H9 (cell line): Measurements from ENCODE around the gene SETBP1. TPM values are rescaled to one million over a fixed set of nuclear protein-coding genes. Genes with fewer than 3 reads are reported as not detected.

Experiments used
- DNase-seq: peaks from one replicate; pipeline ENCODE4 v3.0.0-alpha.2; 2017
- H2AFZ ChIP-seq: one replicate; pipeline ENCODE4 v1.6.1; 2013; ENCODE audit warnings: mild to moderate bottlenecking, low read length, control low read depth, moderate library complexity
- H2AK5ac ChIP-seq: 2 replicates; pipeline ENCODE4 v1.6.1; 2013; ENCODE audit warnings: low read length, control low read depth, mixed read lengths; ENCODE audit not compliant: insufficient read length
- H2BK120ac ChIP-seq: one replicate; pipeline ENCODE4 v1.6.1; 2013; ENCODE audit warnings: low read depth, mild to moderate bottlenecking, low read length, control low read depth, inconsistent platforms; ENCODE audit not compliant: poor library complexity, severe bottlenecking
- H2BK12ac ChIP-seq: 2 replicates; pipeline ENCODE4 v1.6.1; 2013; ENCODE audit warnings: low read length, control low read depth, mixed read lengths, low read depth; ENCODE audit not compliant: insufficient read length
- H2BK15ac ChIP-seq: 2 replicates; pipeline ENCODE4 v1.6.1; 2013; ENCODE audit warnings: low read depth, low read length, control low read depth
- H2BK20ac ChIP-seq: one replicate; pipeline ENCODE4 v1.6.1; 2013; ENCODE audit warnings: low read depth, mild to moderate bottlenecking, low read length, control low read depth, inconsistent platforms; ENCODE audit not compliant: poor library complexity, severe bottlenecking
- H2BK5ac ChIP-seq: 2 replicates; pipeline ENCODE4 v1.6.1; 2013; ENCODE audit warnings: low read length, control low read depth, mixed read lengths; ENCODE audit not compliant: insufficient read length
- H3K14ac ChIP-seq: 2 replicates; pipeline ENCODE4 v1.6.1; 2013; ENCODE audit warnings: low read length, control low read depth; ENCODE audit not compliant: insufficient read depth
- H3K18ac ChIP-seq: 2 replicates; pipeline ENCODE4 v1.6.1; 2013; ENCODE audit warnings: low read depth, mild to moderate bottlenecking, mixed read lengths, low read length, control low read depth; ENCODE audit not compliant: insufficient read length
- H3K23ac ChIP-seq: 2 replicates; pipeline ENCODE4 v1.6.1; 2013; ENCODE audit warnings: low read length, control low read depth, mixed read lengths, low read depth; ENCODE audit not compliant: insufficient read length
- H3K23me2 ChIP-seq: 2 replicates; pipeline ENCODE4 v1.6.1; 2013; ENCODE audit warnings: low read depth, mild to moderate bottlenecking, mixed read lengths, low read length, control low read depth; ENCODE audit not compliant: insufficient read length, poor library complexity, severe bottlenecking
- H3K27ac ChIP-seq: 2 replicates; pipeline ENCODE4 v1.5.1; 2013; ENCODE audit warnings: low read length, control low read depth, mixed read lengths, low read depth; ENCODE audit not compliant: insufficient read length
- H3K27me3 ChIP-seq: 2 replicates; pipeline ENCODE4 v1.6.1; 2013; ENCODE audit warnings: low read length, control low read depth, inconsistent platforms; ENCODE audit not compliant: insufficient read depth
- H3K4ac ChIP-seq: 2 replicates; pipeline ENCODE4 v1.6.1; 2013; ENCODE audit warnings: low read depth, mild to moderate bottlenecking, control low read depth, inconsistent platforms, low read length, moderate library complexity
- H3K4me1 ChIP-seq: 2 replicates; pipeline ENCODE4 v1.6.1; 2013; ENCODE audit warnings: low read length, control low read depth, inconsistent platforms; ENCODE audit not compliant: insufficient read depth
- H3K4me2 ChIP-seq: 2 replicates; pipeline ENCODE4 v1.6.1; 2013; ENCODE audit warnings: low read length, control low read depth, mixed read lengths; ENCODE audit not compliant: insufficient read length, insufficient read depth
- H3K56ac ChIP-seq: 2 replicates; pipeline ENCODE4 v1.6.1; 2013; ENCODE audit warnings: low read depth, mild to moderate bottlenecking, mixed read lengths, low read length, control low read depth; ENCODE audit not compliant: insufficient read length
- H3K79me1 ChIP-seq: 2 replicates; pipeline ENCODE4 v1.6.1; 2013; ENCODE audit warnings: low read depth, mild to moderate bottlenecking, moderate library complexity, low read length, control low read depth, inconsistent platforms; ENCODE audit not compliant: insufficient read depth, poor library complexity, severe bottlenecking
- H3K79me2 ChIP-seq: 2 replicates; pipeline ENCODE4 v1.6.1; 2013; ENCODE audit warnings: low read length, control low read depth, inconsistent platforms; ENCODE audit not compliant: insufficient read depth
- H3K9ac ChIP-seq: 2 replicates; pipeline ENCODE4 v1.6.1; 2013; ENCODE audit warnings: low read length, control low read depth, mixed read lengths; ENCODE audit not compliant: insufficient read length; ENCODE audit errors: extremely low read depth
- H3K9me3 ChIP-seq: one replicate; pipeline ENCODE4 v1.6.1; 2013; ENCODE audit warnings: low read depth, low read length, inconsistent platforms; ENCODE audit not compliant: control insufficient read depth
- H3T11ph ChIP-seq: one replicate; pipeline ENCODE4 v1.6.1; 2013; ENCODE audit warnings: mild to moderate bottlenecking, low read length, control low read depth, inconsistent platforms
- H4K20me1 ChIP-seq: one replicate; pipeline ENCODE4 v1.6.1; 2013; ENCODE audit not compliant: control insufficient read depth, insufficient read length, insufficient read depth
- H4K5ac ChIP-seq: 2 replicates; pipeline ENCODE4 v1.6.1; 2013; ENCODE audit warnings: low read depth, mild to moderate bottlenecking, mixed read lengths, low read length, control low read depth; ENCODE audit not compliant: insufficient read length
- H4K8ac ChIP-seq: replicated peaks from 2 replicates; pipeline ENCODE4 v1.6.1; 2013; ENCODE audit warnings: low read length, control low read depth, mixed read lengths, low read depth; ENCODE audit not compliant: insufficient read length
- H4K91ac ChIP-seq: 2 replicates; pipeline ENCODE4 v1.6.1; 2013; ENCODE audit warnings: low read depth, mild to moderate bottlenecking, moderate library complexity, mixed read lengths, low read length, control low read depth; ENCODE audit not compliant: insufficient read length
- H3K27ac Mint-ChIP-seq, 3 experiments: 2 replicates in 2 of 3; 3 replicates in 1 of 3; pipeline ENCODE4 v1.8.0; 2020 to 2021; ENCODE audit warnings: mixed read lengths in 3 of 3, mild to moderate bottlenecking in 1 of 3, moderate library complexity in 1 of 3
- H3K27me3 Mint-ChIP-seq: 2 replicates; pipeline ENCODE4 v1.8.0; 2021; ENCODE audit warnings: low read depth, mild to moderate bottlenecking, moderate library complexity, mixed read lengths
- H3K36me3 Mint-ChIP-seq, 3 experiments: 2 replicates in 2 of 3; 3 replicates in 1 of 3; pipeline ENCODE4 v1.8.0; 2020 to 2021; ENCODE audit warnings: low read depth in 3 of 3, mixed read lengths in 3 of 3; ENCODE audit not compliant: insufficient read depth in 1 of 3
- H3K4me1 Mint-ChIP-seq, 2 experiments: 2 replicates each; pipeline ENCODE4 v1.8.0; 2020; ENCODE audit warnings: mixed read lengths in 2 of 2
- H3K4me3 Mint-ChIP-seq, 2 experiments: 2 replicates in 1 of 2; 3 replicates in 1 of 2; pipeline ENCODE4 v1.8.0; 2020 to 2021; ENCODE audit warnings: mild to moderate bottlenecking in 2 of 2, mixed read lengths in 2 of 2, moderate library complexity in 1 of 2
- H3K9me3 Mint-ChIP-seq, 2 experiments: 2 replicates in 1 of 2; 3 replicates in 1 of 2; pipeline ENCODE4 v1.8.0; 2020; ENCODE audit warnings: mild to moderate bottlenecking in 2 of 2, mixed read lengths in 2 of 2, moderate library complexity in 1 of 2
- WGBS: extraction: QIAGEN DNeasy Blood & Tissue Kit; methylation state at CpG from one replicate; pipeline ENCODE4 v1.1.7; 2013; ENCODE audit warnings: missing lambda C conversion rate, low lambda C conversion rate, mixed read lengths; ENCODE audit not compliant: insufficient read length; ENCODE audit errors: extremely low coverage; 5-methylcytosine and 5-hydroxymethylcytosine counted together
- total RNA-seq: library from RNA; stranded (reverse); gene quantifications from 2 replicates; pipeline ENCODE4 v1.2.1, GENCODE V29; 2021
- TF ChIP-seq, protein P1 (sequence below): fragments of 200-600 bp; sonication (generic); conservative IDR thresholded peaks from 3 replicates; pipeline ENCODE4 v1.8.0; 2021; ENCODE audit warnings: antibody characterized with exemption, mild to moderate bottlenecking

Gene SETBP1
- total RNA-seq, 1 experiment from 2014 or later, result 4.6 TPM

DNA sequence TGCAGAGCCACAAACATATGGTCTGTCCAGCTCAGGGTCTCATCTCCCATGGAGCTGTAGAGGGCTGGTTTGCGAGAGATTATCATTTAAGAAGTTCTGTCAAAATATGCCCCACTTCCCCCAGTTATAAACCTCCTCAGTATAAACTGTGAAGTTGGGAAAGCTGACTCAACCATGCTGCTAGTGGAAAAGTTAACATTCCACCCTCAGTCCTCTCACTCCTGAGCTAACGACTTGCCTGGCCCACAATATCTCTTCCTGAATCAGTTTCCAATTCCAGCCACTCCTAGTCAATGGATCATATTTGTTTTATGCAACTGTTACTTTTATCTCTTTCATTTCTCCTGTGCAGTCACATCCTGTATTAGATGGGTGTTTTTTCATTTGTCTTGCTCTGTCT, 326.2 kb downstream of the SETBP1 start:
- Histone ChIP-seq H4K8ac (no peak overlapping the region), H3K9ac (no peak overlapping the region), H3K14ac (no peak overlapping the region), H3K18ac (no peak overlapping the region), H4K20me1 (no peaks in the 10 kb centered on the region), H4K91ac (no peak overlapping the region), H3K4me1 (no peaks in the 10 kb centered on the region; the same call in 1 of the 2 replicates), H3K4me2 (no peak overlapping the region), H3K79me2 (no peaks in the 10 kb centered on the region), H2BK20ac (no peak overlapping the region), H3K27ac (no peak overlapping the region), H3K79me1 (no peaks in the 10 kb centered on the region), H2AFZ (no peak overlapping the region), H3K4ac (no peak overlapping the region), H3K27me3 (no peaks in the 10 kb centered on the region), H2BK15ac (no peak overlapping the region), H3K9me3 (no peaks in the 10 kb centered on the region), H4K5ac (no peak overlapping the region), H2BK5ac (no peak overlapping the region), H3T11ph (no peak overlapping the region), H3K23me2 (no peaks in the 10 kb centered on the region), H2AK5ac (no peak overlapping the region), H3K56ac (no peak overlapping the region), H2BK12ac (no peak overlapping the region), H3K23ac (no peak overlapping the region), H2BK120ac (no peak overlapping the region)
- H3K27me3 Mint-ChIP-seq, result no peaks in the 10 kb centered on the region
- peaks cover 0 to under 1% of the 10 kb centered on the region in 2 experiments; a peak in 2 of 5 replicates for H3K9me3 Mint-ChIP-seq
- H3K4me3 Mint-ChIP-seq, result no peak overlapping the region
- TF ChIP-seq, protein P1, sequence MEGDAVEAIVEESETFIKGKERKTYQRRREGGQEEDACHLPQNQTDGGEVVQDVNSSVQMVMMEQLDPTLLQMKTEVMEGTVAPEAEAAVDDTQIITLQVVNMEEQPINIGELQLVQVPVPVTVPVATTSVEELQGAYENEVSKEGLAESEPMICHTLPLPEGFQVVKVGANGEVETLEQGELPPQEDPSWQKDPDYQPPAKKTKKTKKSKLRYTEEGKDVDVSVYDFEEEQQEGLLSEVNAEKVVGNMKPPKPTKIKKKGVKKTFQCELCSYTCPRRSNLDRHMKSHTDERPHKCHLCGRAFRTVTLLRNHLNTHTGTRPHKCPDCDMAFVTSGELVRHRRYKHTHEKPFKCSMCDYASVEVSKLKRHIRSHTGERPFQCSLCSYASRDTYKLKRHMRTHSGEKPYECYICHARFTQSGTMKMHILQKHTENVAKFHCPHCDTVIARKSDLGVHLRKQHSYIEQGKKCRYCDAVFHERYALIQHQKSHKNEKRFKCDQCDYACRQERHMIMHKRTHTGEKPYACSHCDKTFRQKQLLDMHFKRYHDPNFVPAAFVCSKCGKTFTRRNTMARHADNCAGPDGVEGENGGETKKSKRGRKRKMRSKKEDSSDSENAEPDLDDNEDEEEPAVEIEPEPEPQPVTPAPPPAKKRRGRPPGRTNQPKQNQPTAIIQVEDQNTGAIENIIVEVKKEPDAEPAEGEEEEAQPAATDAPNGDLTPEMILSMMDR, result no peak
- H3K4me1 Mint-ChIP-seq, result peaks cover 11 to 14% of the 10 kb centered on the region in 2 experiments
- no peak for DNase-seq
- no CpG with 5 or more reads among the region's 2 CpGs for WGBS
- H3K27ac Mint-ChIP-seq, result no peak overlapping the region
- no peaks in the 10 kb centered on the region for H3K36me3 Mint-ChIP-seq
